Neuronal stem cell (in vitro differentiated cells): ENCODE results near the gene DYNLT5.

ENCODE experiments used
- DNase-seq: peaks from one replicate; pipeline ENCODE4 v3.0.0-alpha.2; 2013; ENCODE audit warnings: low spot score
- H2AFZ ChIP-seq: one replicate; pipeline ENCODE4 v1.6.1; 2013; ENCODE audit warnings: mild to moderate bottlenecking, low read length, inconsistent platforms
- H2AK5ac ChIP-seq: 2 replicates; pipeline ENCODE4 v1.6.1; 2013; ENCODE audit warnings: low read depth, mild to moderate bottlenecking, inconsistent platforms, low read length, moderate library complexity, mixed read lengths
- H2BK120ac ChIP-seq: 2 replicates; pipeline ENCODE4 v1.6.1; 2013; ENCODE audit warnings: low read depth, mild to moderate bottlenecking, inconsistent platforms, low read length, moderate library complexity, mixed read lengths
- H2BK12ac ChIP-seq: one replicate; pipeline ENCODE4 v1.6.1; 2013; ENCODE audit warnings: low read length, inconsistent platforms
- H2BK15ac ChIP-seq: 2 replicates; pipeline ENCODE4 v1.6.1; 2013; ENCODE audit warnings: mild to moderate bottlenecking, low read length, inconsistent platforms, mixed read lengths
- H2BK5ac ChIP-seq: one replicate; pipeline ENCODE4 v1.6.1; 2013; ENCODE audit warnings: inconsistent platforms, mild to moderate bottlenecking, low read length, moderate library complexity
- H3K14ac ChIP-seq: one replicate; pipeline ENCODE4 v1.6.1; 2013; ENCODE audit warnings: low read length, inconsistent platforms
- H3K18ac ChIP-seq: 2 replicates; pipeline ENCODE4 v1.6.1; 2013; ENCODE audit warnings: low read length, inconsistent platforms
- H3K23ac ChIP-seq: 2 replicates; pipeline ENCODE4 v1.6.1; 2013; ENCODE audit warnings: low read depth, mild to moderate bottlenecking, mixed read lengths, low read length, inconsistent platforms; ENCODE audit not compliant: poor library complexity
- H3K27ac ChIP-seq: replicated peaks from 3 replicates; pipeline ENCODE4 v1.5.1; 2013; ENCODE audit warnings: low read length, inconsistent platforms
- H3K27me3 ChIP-seq, 3 experiments: 2 replicates each; pipeline ENCODE4 v1.6.1; 2013; ENCODE audit warnings: low read length in 3 of 3, mild to moderate bottlenecking in 2 of 3, inconsistent platforms in 1 of 3, low read depth in 1 of 3, mixed read lengths in 1 of 3, moderate library complexity in 1 of 3; ENCODE audit not compliant: control insufficient read depth in 3 of 3, insufficient read depth in 3 of 3
- H3K36me3 ChIP-seq, 2 donors: replicated peaks in 1 of 2; 2 replicates each; pipeline ENCODE4 v1.6.1; 2013; ENCODE audit warnings: low read length in 2 of 2; ENCODE audit not compliant: control insufficient read depth in 2 of 2, insufficient read depth in 2 of 2
- H3K4ac ChIP-seq: 2 replicates; pipeline ENCODE4 v1.6.1; 2013; ENCODE audit warnings: inconsistent platforms, mild to moderate bottlenecking, low read length, moderate library complexity
- H3K4me1 ChIP-seq, 2 donors: 1 replicate in 1 of 2; 2 replicates in 1 of 2; pipeline ENCODE4 v1.6.1; 2013; ENCODE audit warnings: low read length in 2 of 2, low read depth in 1 of 2; ENCODE audit not compliant: control insufficient read depth in 2 of 2, insufficient read depth in 1 of 2
- H3K4me2 ChIP-seq: one replicate; pipeline ENCODE4 v1.6.1; 2013; ENCODE audit warnings: mild to moderate bottlenecking, low read length, inconsistent platforms; ENCODE audit not compliant: insufficient read depth, poor library complexity, severe bottlenecking
- H3K4me3 ChIP-seq, 2 donors: 2 replicates each; pipeline ENCODE4 v1.5.1; 2013; ENCODE audit warnings: low read length in 2 of 2, mild to moderate bottlenecking in 2 of 2, inconsistent platforms in 1 of 2, moderate library complexity in 1 of 2
- H3K79me1 ChIP-seq: one replicate; pipeline ENCODE4 v1.6.1; 2013; ENCODE audit warnings: low read depth, mild to moderate bottlenecking, inconsistent platforms, low read length, moderate library complexity
- H3K9ac ChIP-seq: one replicate; pipeline ENCODE4 v1.6.1; 2013; ENCODE audit warnings: mild to moderate bottlenecking, low read depth, low read length, inconsistent platforms; ENCODE audit not compliant: poor library complexity
- H3K9me3 ChIP-seq, 2 donors: replicated peaks in 1 of 2; 2 replicates each; pipeline versions ENCODE3 to v1.6.1; 2013; ENCODE audit warnings: low read length in 2 of 2, mild to moderate bottlenecking in 2 of 2, inconsistent platforms in 1 of 2, low read depth in 1 of 2, mixed read lengths in 1 of 2, moderate library complexity in 1 of 2; ENCODE audit not compliant: control insufficient read depth in 2 of 2, insufficient read depth in 1 of 2
- H4K8ac ChIP-seq: one replicate; pipeline ENCODE4 v1.6.1; 2013; ENCODE audit warnings: low read depth, mild to moderate bottlenecking, inconsistent platforms, low read length, moderate library complexity
- H4K91ac ChIP-seq: one replicate; pipeline ENCODE4 v1.6.1; 2013; ENCODE audit warnings: low read length, low read depth, mild to moderate bottlenecking, inconsistent platforms; ENCODE audit not compliant: poor library complexity
- WGBS, 2 donors: extraction: QIAGEN DNeasy Blood & Tissue Kit; methylation state at CpG; one replicate each; pipeline ENCODE4 v1.1.7; 2013; ENCODE audit warnings: missing lambda C conversion rate in 2 of 2, mixed read lengths in 1 of 2; ENCODE audit not compliant: insufficient read length in 2 of 2, insufficient replicate concordance in 1 of 2; ENCODE audit errors: extremely low coverage in 2 of 2; 5-methylcytosine and 5-hydroxymethylcytosine counted together

DYNLT5 gene

DNA sequence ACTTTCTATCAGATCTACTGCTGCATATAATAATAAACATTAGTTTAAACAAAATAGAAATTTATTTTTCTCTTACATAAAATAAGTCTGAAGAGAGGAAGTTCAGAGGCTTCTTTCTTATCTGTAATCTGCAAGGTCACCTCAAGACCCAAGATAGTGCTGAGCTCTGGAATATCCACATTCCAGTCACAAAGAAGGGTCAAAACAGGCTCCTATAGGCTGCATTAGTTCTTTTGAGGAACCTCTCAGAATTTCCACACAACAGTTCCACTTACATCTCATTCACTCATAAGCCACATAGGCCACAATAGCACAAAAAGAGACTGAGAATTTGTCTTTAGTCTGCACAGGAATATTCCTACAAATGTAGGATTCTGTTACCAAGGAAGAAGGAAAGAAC is 15.4 kb downstream of the DYNLT5 start:
- H2AK5ac ChIP-seq = no peak overlapping the region
- no peak overlapping the region for H3K4me2 ChIP-seq
- no peak overlapping the region for H4K8ac ChIP-seq
- no peak overlapping the region for H3K27ac ChIP-seq
- no peak overlapping the region for H3K4ac ChIP-seq
- H3K36me3 ChIP-seq = no peaks in the 10 kb centered on the region
- H2AFZ ChIP-seq = no peak overlapping the region
- DNase-seq = no peak
- H3K27me3 ChIP-seq = no peaks in the 10 kb centered on the region
- H2BK5ac ChIP-seq = no peak overlapping the region
- H4K91ac ChIP-seq = no peak overlapping the region
- H3K79me1 ChIP-seq = no peaks in the 10 kb centered on the region
- no peak overlapping the region for H3K14ac ChIP-seq
- H2BK15ac ChIP-seq = no peak overlapping the region
- H3K23ac ChIP-seq = no peak overlapping the region
- no peak overlapping the region for H3K9ac ChIP-seq
- no peak overlapping the region for H2BK12ac ChIP-seq
- H3K4me3 ChIP-seq = no peak overlapping the region
- no peak overlapping the region for H2BK120ac ChIP-seq
- H3K4me1 ChIP-seq = no peaks in the 10 kb centered on the region
- no peak overlapping the region for H3K18ac ChIP-seq
- no peaks in the 10 kb centered on the region for H3K9me3 ChIP-seq

DNA sequence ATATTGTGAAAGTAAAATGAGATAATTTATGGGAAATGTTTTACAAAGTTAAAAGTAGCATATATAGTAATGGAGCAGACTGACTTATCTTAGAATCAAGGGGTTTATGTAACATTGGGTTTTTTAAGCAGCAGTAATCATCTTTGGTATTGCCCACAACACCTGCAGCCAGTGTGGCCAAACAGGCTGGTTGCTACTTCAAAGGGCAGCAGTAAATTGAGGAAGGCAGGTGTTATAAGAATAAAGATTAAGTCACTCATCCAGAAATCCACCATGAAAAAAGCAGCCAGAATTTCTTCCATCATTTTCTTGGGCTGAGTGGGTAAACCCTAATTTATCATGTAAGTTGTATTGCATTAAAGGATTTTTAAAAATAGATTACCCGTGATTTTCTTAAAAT is 16.7 kb downstream of the DYNLT5 start:
- H3K4me3 ChIP-seq = no peak overlapping the region
- no peaks in the 10 kb centered on the region for H3K27me3 ChIP-seq
- WGBS, 2 donors = no CpG with 5 or more reads among the region's 1 CpG

DNA sequence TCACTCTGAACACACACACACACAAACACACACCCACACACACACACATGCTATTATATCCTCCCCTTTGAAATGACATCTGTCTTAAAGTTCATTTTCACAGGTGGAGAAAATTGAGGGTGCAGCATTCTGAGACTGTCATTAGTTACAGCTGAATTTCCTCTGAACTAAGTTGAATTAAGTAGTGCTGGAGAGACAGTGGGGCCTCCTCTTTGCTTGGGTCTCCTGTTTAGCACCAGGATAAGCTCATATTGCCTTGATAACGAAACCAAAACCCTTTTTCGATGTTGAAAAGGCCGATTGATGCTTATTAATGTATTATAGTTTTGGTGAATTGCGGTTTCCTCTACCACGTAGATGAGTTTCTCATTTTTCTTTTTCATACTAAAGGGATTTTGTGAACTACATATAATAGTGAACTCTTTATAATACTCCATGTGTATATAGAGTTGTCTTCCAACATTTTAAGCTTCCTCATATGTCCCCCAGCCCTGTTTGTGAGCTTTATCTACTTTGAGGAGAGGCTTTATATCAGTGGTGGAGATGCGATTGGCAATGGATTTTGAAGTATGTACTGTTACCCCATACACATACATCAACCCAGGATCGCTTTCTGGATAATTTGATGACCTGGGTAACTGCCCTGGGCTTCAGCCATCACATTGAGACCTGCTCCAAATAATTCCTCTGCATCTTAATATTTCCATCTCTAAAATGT is 17.4 kb downstream of the DYNLT5 start:
- no peak overlapping the region for H2BK12ac ChIP-seq
- no peak for DNase-seq
- H2BK5ac ChIP-seq = no peak overlapping the region
- no peaks in the 10 kb centered on the region for H3K79me1 ChIP-seq
- no peaks in the 10 kb centered on the region for H3K27me3 ChIP-seq
- H3K4me3 ChIP-seq = no peak overlapping the region
- H3K23ac ChIP-seq = no peak overlapping the region
- no peak overlapping the region for H3K18ac ChIP-seq
- H3K36me3 ChIP-seq = no peaks in the 10 kb centered on the region
- no peak overlapping the region for H2AFZ ChIP-seq
- no peak overlapping the region for H3K14ac ChIP-seq
- no peak overlapping the region for H4K91ac ChIP-seq
- no peak overlapping the region for H2BK120ac ChIP-seq
- no peaks in the 10 kb centered on the region for H3K9me3 ChIP-seq
- no peak overlapping the region for H3K27ac ChIP-seq
- H3K4me2 ChIP-seq = no peak overlapping the region
- H3K4me1 ChIP-seq = peaks cover 0 to 1% of the 10 kb centered on the region in 2 donors
- no peak overlapping the region for H3K4ac ChIP-seq
- no peak overlapping the region for H3K9ac ChIP-seq
- no CpG with 5 or more reads among the region's 7 CpGs for WGBS, 2 donors
- no peak overlapping the region for H4K8ac ChIP-seq
- H2AK5ac ChIP-seq = no peak overlapping the region
- H2BK15ac ChIP-seq = no peak overlapping the region

More for the DNA sequence above, 16.7 kb downstream of the DYNLT5 start:
- no peak for DNase-seq
- Histone ChIP-seq H4K91ac (no peak overlapping the region), H3K27ac (no peak overlapping the region), H4K8ac (no peak overlapping the region), H3K9ac (no peak overlapping the region), H3K4me2 (no peak overlapping the region), H3K14ac (no peak overlapping the region), H3K23ac (no peak overlapping the region), H3K9me3 (no peaks in the 10 kb centered on the region), H3K4me1 (peaks cover 0 to 1% of the 10 kb centered on the region in 2 donors), H2AK5ac (no peak overlapping the region), H2AFZ (no peak overlapping the region), H2BK5ac (no peak overlapping the region), H3K4ac (no peak overlapping the region), H2BK120ac (no peak overlapping the region), H2BK15ac (no peak overlapping the region), H3K36me3 (no peaks in the 10 kb centered on the region), H2BK12ac (no peak overlapping the region), H3K79me1 (no peaks in the 10 kb centered on the region), H3K18ac (no peak overlapping the region)

- Histone ChIP-seq H2BK120ac (no peak overlapping the region), H3K9ac (no peak overlapping the region), H3K4me2 (no peak overlapping the region), H3K4ac (no peak overlapping the region), H3K27me3 (no peaks in the 10 kb centered on the region), H4K8ac (no peak overlapping the region), H2AK5ac (no peak overlapping the region), H2BK5ac (no peak overlapping the region), H3K27ac (no peak overlapping the region), H3K9me3 (no peaks in the 10 kb centered on the region), H2BK15ac (no peak overlapping the region), H2BK12ac (no peak overlapping the region), H3K36me3 (no peaks in the 10 kb centered on the region), H3K4me3 (no peak overlapping the region), H3K4me1 (peaks cover 0 to 1% of the 10 kb centered on the region in 2 donors), H2AFZ (no peak overlapping the region), H3K23ac (no peak overlapping the region), H3K14ac (no peak overlapping the region), H3K18ac (no peak overlapping the region), H3K79me1 (no peaks in the 10 kb centered on the region), H4K91ac (no peak overlapping the region)
- DNase-seq = no peak
- WGBS, 2 donors = no CpG with 5 or more reads among the region's 2 CpGs
Observed at GRCh38 chr1:66770240-66770639, 18.0 kb downstream of the DYNLT5 start.
